Thyroid gland (tissue), 4 donors: ENCODE data around the gene HOXB1.

ENCODE experiments used
- CTCF ChIP-seq, 6 experiments: fragments of 200-600 bp in 3 of 6; fragments of 450-650 bp in 3 of 6; sonication (generic) in 3 of 6; IDR thresholded peaks; one replicate each; pipeline ENCODE4 v1.5.1; 2016 to 2019; ENCODE audit warnings: antibody characterized with exemption in 6 of 6, mild to moderate bottlenecking in 2 of 6, inconsistent platforms in 1 of 6, moderate library complexity in 1 of 6
- POLR2A ChIP-seq, 2 donors: fragments of 450-650 bp; IDR thresholded peaks; one replicate each; pipeline ENCODE4 v1.6.1; 2017; ENCODE audit warnings: antibody characterized with exemption in 2 of 2, mild to moderate bottlenecking in 2 of 2, moderate library complexity in 1 of 2

DNA sequence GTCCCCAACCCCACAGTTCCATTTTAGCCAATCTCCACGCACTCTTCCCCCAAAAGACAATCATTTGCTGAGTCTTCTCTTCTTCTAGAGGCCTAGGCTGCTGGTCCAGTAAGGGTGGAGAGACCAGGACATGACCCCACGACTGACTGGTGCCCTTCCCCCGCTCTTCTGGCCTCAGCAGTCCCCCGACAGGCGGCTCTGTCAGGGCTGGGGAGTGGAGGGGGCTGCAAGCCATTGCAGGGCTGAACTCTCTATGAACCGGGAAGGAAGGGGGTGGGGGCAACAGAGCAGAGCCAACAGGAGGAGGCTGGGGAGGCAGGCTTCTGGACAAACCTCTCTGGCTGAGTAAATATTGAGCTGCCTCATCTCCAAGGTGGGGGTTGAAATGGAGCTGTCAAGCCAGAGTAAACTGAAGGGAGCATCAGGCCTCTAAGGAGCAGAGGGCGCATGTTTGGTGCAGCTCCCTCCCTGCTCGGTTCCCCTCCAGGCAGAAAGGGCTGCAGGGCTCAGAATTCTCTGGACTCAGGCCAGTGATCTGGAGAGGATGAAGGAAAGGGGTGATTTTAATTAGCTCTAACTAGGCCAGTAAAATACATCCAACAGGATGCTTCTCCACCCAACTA is 8.7 kb downstream of the HOXB1 start:
- TF ChIP-seq CTCF (IDR thresholded peaks at IDR 0.05) (no peak), POLR2A (IDR thresholded peaks at IDR 0.05) (no peak)
